HFF-Myc (cell line): ENCODE results near the gene ZNF256.

ENCODE experiments used
- DNase-seq: peaks from one replicate; pipeline ENCODE4 v3.0.0-alpha.2; 2011; ENCODE audit warnings: low read depth; ENCODE audit errors: extremely low read depth
- H3K4me3 ChIP-seq: replicated peaks from 2 replicates; pipeline ENCODE4 v1.5.1; 2011; ENCODE audit warnings: low read depth, mild to moderate bottlenecking, control low read depth, low read length
- CTCF ChIP-seq: IDR thresholded peaks from 2 replicates; pipeline ENCODE4 v1.5.1; 2012; ENCODE audit warnings: mild to moderate bottlenecking, low read depth, low read length, control low read depth; ENCODE audit errors: missing control alignments

The ZNF256 gene

GRCh38 chr19:57903618-57904184 is 43.8 kb downstream of the ZNF256 start:
- H3K4me3 ChIP-seq, result no peak overlapping the region
- no peak for TF ChIP-seq CTCF
- no peak for DNase-seq

- no peak for TF ChIP-seq CTCF
- DNase-seq, result no peak
- H3K4me3 ChIP-seq, result no peak overlapping the region
Measured at GRCh38 chr19:57900311-57900710, 47.2 kb downstream of the ZNF256 start.
